ENCODE results near the gene RAB25.
"Not testable (repeated sequence)": the region's sequence is repeated elsewhere in the genome, so short reads cannot be mapped to it uniquely, and the experiment has no call there.

The RAB25 gene

GRCh38 chr1:156060937-156061636 lies at the start of gene RAB25:
TSS of gene RAB25 (plus strand) at chr1:156061160. CDS start at chr1:156061401, 241 bp downstream.
- no peak for DNase-seq

GRCh38 chr1:156012051-156012817 lies 48.7 kb upstream of the RAB25 start:
- no peak for DNase-seq

GRCh38 chr1:156014829-156015228 lies 46.1 kb upstream of the RAB25 start:
- no peak for DNase-seq

DNA sequence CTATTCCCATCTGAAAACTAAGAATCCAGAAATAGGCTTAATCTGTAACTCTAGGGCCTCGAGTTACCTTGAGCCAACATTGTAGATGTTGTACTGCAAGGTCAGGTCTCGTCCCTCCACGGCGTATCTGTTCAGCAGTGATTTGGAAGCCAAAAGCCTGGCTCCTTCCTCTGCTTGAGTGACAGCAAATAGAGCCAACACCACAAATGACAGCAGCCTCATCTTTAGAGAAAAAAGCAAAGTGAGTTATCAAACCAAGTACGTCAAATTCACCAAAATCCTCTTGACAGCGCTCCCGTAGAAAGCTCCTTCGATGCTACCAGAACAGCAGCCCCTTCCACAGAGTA lies 41.0 kb upstream of the RAB25 start:
- no peak for DNase-seq

GRCh38 chr1:156020293-156021092 lies 40.5 kb upstream of the RAB25 start, which contains the start of gene SSR2:
TSS of gene SSR2 (minus strand) at chr1:156020951. CDS start at chr1:156020167, 784 bp downstream.
- peak; percentile 94 for DNase-seq

DNA sequence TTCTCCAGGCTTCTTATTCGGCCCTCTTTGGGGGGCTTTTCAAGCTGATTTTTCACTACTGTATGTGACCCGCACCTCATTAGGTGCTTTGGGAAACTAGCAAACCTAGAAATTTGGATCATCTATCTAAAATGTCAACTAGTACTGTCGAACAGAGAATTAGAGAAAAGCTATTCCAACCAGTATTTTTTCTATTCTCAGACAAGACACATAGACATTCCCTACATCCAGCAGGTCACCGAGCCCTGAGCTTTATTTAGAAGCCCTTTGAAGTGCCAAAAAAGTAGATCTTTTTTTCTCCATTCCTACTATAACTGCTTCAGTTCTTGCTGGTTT lies 39.9 kb upstream of the RAB25 start:
- no peak for DNase-seq

GRCh38 chr1:156021954-156022353 lies 39.0 kb upstream of the RAB25 start:
- DNase-seq, result no peak

DNA sequence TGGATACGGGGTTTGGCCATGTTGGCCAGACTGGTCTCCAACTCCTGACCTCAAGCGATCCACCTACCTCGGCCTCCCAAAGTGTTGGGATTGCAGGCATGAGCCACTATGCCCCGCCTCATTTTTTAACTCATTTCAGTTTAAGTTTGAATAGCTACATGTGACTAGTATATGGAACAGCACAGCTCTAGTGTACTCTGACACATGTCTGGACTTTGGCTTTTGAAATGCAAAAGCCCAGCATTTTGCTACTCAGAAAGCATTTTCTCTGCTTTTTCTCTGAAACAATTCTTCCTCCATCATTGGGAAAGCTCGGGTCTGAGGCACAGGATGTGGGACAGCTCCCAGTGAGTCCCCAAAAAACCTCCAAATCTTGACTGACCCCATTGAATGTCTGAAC lies 36.2 kb upstream of the RAB25 start:
- DNase-seq, result no peak

DNA sequence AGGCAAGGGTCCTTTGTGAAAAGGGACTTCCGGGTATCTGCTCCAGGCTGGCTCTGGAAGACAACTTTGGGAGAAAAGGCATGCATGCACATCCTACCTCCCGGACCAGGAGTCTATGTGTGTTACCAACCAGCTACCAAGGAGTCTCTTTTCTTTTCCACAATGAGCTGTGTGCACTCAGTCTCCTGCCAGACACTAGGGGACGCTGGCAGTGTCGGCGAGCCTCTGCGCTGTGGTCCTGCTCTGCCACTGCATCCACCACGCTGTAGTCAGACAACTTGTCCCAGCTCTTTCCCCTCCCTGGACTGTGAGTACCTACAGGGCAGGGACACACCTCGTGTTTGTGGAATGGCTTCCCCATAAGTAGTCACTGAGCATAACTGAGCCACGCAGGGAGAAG lies 35.1 kb upstream of the RAB25 start:
- DNase-seq, result peak; percentile 34

DNA sequence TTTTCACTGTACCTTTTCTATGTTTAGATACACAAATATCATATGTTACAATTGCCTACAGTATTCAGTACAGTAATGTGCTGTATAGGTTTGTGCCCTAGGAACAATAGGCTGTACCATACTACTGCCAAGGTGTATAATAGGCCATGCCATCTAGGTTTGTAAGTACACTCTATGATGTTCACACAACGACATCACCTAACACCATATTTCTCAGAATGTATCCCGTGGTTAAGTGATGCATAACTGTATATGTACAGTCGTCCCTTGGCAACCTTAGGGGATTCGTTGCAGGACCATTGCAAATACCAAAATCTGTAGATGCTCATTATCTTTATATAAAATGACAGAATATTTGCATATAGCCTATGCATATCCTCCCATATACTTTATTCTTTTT lies 34.4 kb upstream of the RAB25 start:
- peak; percentile 20 for DNase-seq

- no peak for DNase-seq
These were observed 27.9 kb upstream of the RAB25 start for GRCh38 chr1:156033011-156033410.

GRCh38 chr1:156034991-156035390 lies 26.0 kb upstream of the RAB25 start:
- not testable (repeated sequence) for DNase-seq

GRCh38 chr1:156042828-156043227 lies 18.1 kb upstream of the RAB25 start:
- DNase-seq, result no peak

DNA sequence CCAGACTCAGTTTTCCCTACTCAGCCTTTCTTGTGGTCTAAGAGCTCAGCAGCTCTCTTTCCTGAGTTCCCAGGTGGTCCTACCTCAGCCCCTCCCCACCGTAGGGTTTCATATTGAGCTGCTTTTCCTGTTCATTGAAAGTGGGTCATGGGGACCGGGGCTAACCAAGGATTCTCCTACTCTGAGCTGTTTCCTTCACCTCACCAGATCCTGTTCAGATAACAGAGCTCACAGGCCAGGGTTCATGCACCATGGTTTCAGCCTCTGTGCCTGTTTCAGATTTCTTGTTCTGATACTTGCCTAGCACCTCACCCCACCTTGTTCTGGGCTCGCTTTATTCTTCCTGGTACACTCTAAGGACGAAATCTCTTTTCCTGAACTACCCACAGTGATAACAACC lies 15.9 kb upstream of the RAB25 start:
- peak; percentile 62 for DNase-seq

GRCh38 chr1:156048663-156049258 lies 12.2 kb upstream of the RAB25 start:
- DNase-seq, result no peak

DNA sequence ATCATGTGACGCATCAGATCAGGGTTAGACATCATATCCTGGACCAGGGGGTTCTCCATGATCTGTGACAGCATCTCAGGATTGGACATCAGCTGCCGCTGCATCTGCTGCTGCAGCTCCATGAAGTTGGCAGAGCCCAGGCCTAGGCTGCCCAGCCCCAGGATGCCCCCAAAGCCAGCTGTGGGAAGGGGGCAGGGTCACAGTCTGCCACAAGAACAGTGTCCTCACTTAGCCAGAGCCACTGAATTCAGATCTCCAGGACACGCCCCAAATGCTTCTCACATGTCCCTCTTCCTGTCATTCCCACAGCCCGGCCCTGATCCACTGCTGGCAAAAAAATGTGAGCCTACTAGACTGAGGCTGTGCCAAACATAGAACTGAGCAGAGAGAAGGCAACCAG lies 10.6 kb upstream of the RAB25 start:
- DNase-seq, result no peak

DNA sequence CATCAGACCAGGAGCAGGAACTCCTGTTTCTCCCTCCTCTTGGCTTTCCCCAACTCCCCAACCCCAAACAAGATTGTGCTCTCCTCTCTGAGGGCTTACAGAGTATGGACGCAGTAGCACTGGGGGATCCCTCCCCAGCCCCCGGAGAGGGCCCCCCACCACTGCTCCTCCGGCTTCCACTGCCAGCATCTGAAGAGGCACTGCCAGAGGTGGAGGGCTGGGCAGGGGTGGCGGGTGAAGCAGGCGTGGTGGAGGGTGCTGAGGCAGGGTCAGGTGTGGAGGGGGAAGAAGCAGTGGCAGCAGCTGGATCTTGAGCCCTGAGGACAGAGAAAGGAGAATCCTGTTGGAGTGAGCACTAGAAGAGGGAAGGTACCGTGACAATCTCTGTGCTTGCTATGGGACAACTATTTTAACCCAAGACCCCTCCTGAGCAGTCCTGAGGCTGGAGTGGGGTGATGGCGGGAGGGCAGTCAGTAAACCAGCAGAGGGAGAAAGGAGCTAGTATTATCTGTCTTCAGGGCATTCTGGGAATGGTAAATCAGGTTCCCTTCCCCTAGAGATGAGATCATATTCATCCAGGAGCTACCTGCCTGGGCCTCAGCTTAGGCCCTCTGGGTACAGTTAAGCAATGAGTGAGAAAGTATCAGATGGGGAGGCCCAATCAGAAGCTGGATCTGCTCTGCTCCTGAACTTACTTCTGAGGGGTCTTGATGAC lies 9.8 kb upstream of the RAB25 start:
- DNase-seq, result no peak

GRCh38 chr1:156052862-156053767 lies 7.8 kb upstream of the RAB25 start:
- peak; percentile 73 for DNase-seq

DNA sequence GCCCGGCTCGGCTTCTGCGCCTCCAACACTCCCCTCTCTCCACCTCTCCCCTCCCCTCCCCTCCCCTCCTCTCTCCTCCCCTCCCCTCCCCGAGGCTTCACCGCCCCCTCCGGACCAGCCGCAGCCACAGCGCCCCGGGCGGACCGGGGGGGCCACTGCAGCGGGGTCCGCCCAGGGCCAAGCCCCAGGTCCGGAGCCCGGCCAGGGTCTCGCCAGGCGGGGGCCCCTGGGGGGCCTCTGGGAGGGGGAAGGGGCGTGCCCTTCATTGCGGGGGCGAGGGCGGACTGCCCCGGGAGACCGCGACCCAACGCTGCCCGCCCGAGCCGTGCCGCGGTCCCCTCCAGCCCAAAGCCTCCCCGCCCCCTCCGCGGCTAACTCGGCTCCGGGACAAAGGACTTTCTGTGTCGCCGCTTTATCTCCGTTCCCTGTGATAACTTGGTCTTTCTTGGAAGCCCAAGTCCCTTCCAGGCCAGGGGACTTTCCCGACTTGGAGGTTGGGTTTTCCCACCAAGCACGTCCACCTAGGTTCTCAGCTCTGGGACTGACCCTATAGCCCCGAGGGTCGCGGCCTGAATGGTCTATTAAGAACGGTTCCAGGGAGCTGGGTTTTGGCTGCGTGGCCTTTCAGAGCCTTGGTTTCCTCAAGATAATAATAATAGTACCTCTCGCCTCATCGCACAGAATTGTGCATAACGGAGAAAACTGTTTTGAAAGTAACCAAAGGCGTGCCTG lies 7.0 kb upstream of the RAB25 start, which contains the start of gene UBQLN4:
Gene UBQLN4, minus strand, starts transcription at position 31 of the 732 bp plus-strand sequence. CDS start 97 bp downstream, outside the sequence.
- DNase-seq, result peak; percentile 93

GRCh38 chr1:156054500-156055280 lies 6.3 kb upstream of the RAB25 start, which contains the start of gene LAMTOR2:
TSS of gene LAMTOR2 (plus strand) at chr1:156054782. CDS start at chr1:156054890, 108 bp downstream.
- DNase-seq, result peak; percentile 98
